ENCODE data around the gene TRAPPC13. TPM values are rescaled to one million over a fixed set of nuclear protein-coding genes. Genes with fewer than 3 reads are reported as not detected.
"Not testable (repeated sequence)": the region's sequence is repeated elsewhere in the genome, so short reads cannot be mapped to it uniquely, and the experiment has no call there.

TRAPPC13 gene
- total and polyA plus RNA-seq, 4 donors = 6.8 to 11.2 (median 9.8) TPM

GRCh38 chr5:65588694-65589093 lies 36.1 kb upstream of the TRAPPC13 start:
- Histone ChIP-seq H3K4me3 (ENCODE audit: low read depth in 1 of 3, low read length in 3 of 3) (no peak overlapping the region), H3K36me3 (ENCODE audit: control insufficient read depth in 4 of 4, insufficient read depth in 3 of 4, low read depth in 1 of 4, low read length in 3 of 4) (peaks cover 4 to 63% (median 48%) of the 10 kb centered on the region in 4 donors), H3K9ac (ENCODE audit: low read depth in 1 of 2, low read length in 2 of 2) (no peak overlapping the region), H3K4me1 (ENCODE audit: control insufficient read depth in 4 of 4, insufficient read depth in 4 of 4, low read length in 3 of 4) (no peaks in the 10 kb centered on the region), H3K9me3 (ENCODE audit: control insufficient read depth in 4 of 4, low read length in 3 of 4) (no peaks in the 10 kb centered on the region), H3K27ac (ENCODE audit: low read depth in 1 of 2, low read length in 2 of 2) (no peak overlapping the region), H3K27me3 (ENCODE audit: control insufficient read depth in 4 of 4, insufficient read depth in 4 of 4, low read length in 3 of 4) (no peaks in the 10 kb centered on the region)
- DNase-seq (ENCODE audit: low spot score) = no peak
- TF ChIP-seq JUND (IDR thresholded peaks at IDR 0.05) = no peak
- TF ChIP-seq RXRA (IDR thresholded peaks at IDR 0.05) = no peak
- no peak for TF ChIP-seq GABPA (IDR thresholded peaks at IDR 0.05 in 1 of 2, conservative IDR thresholded peaks at IDR 0.05 in 1 of 2)
- no peak for TF ChIP-seq ZBTB33 (IDR thresholded peaks at IDR 0.05)
- no peak for TF ChIP-seq ATF3 (IDR thresholded peaks at IDR 0.05)
- no peak for TF ChIP-seq MAX (IDR thresholded peaks at IDR 0.05)
- TF ChIP-seq SP1 (IDR thresholded peaks at IDR 0.05) = no peak
- TF ChIP-seq HNF4A (conservative IDR thresholded peaks at IDR 0.05) = no peak
- TF ChIP-seq CTCF (IDR thresholded peaks at IDR 0.05; ENCODE audit: low read depth, low read length, missing input control) = no peak
- no peak for TF ChIP-seq FOXA1 (IDR thresholded peaks at IDR 0.05)
- no peak for TF ChIP-seq EGR1 (IDR thresholded peaks at IDR 0.05; ENCODE audit: low read depth in 2 of 2)
- no peak for TF ChIP-seq YY1 (IDR thresholded peaks at IDR 0.05)
- TF ChIP-seq RAD21 (IDR thresholded peaks at IDR 0.05) = no peak
- TF ChIP-seq REST (IDR thresholded peaks at IDR 0.05) = no peak
- TF ChIP-seq HNF4G (IDR thresholded peaks at IDR 0.05) = no peak
- TF ChIP-seq TAF1 (conservative IDR thresholded peaks at IDR 0.05) = no peak
- TF ChIP-seq NR2F2 (IDR thresholded peaks at IDR 0.05) = no peak
- no peak for TF ChIP-seq FOXA2 (IDR thresholded peaks at IDR 0.05)
- WGBS = 92% methylated on average over 2 of the region's 2 CpGs

- not testable (repeated sequence) for H3K9ac ChIP-seq (ENCODE audit: low read depth in 1 of 2, low read length in 2 of 2); H3K27me3 ChIP-seq (ENCODE audit: control insufficient read depth in 4 of 4, insufficient read depth in 4 of 4, low read length in 3 of 4); H3K4me1 ChIP-seq (ENCODE audit: control insufficient read depth in 4 of 4, insufficient read depth in 4 of 4, low read length in 3 of 4); H3K4me3 ChIP-seq (ENCODE audit: low read depth in 1 of 3, low read length in 3 of 3); H3K27ac ChIP-seq (ENCODE audit: low read depth in 1 of 2, low read length in 2 of 2); H3K9me3 ChIP-seq (ENCODE audit: control insufficient read depth in 4 of 4, low read length in 3 of 4); DNase-seq (ENCODE audit: low spot score)
- WGBS = 98% methylated on average over 1 of the region's 1 CpG
- peaks cover 5 to 50% (median 35%) of the 10 kb centered on the region in 4 donors for H3K36me3 ChIP-seq (ENCODE audit: control insufficient read depth in 4 of 4, insufficient read depth in 3 of 4, low read depth in 1 of 4, low read length in 3 of 4)
These were observed 23.1 kb upstream of the TRAPPC13 start for GRCh38 chr5:65601761-65602160.
